ENCODE results near the gene OAS2.

The OAS2 gene

DNA sequence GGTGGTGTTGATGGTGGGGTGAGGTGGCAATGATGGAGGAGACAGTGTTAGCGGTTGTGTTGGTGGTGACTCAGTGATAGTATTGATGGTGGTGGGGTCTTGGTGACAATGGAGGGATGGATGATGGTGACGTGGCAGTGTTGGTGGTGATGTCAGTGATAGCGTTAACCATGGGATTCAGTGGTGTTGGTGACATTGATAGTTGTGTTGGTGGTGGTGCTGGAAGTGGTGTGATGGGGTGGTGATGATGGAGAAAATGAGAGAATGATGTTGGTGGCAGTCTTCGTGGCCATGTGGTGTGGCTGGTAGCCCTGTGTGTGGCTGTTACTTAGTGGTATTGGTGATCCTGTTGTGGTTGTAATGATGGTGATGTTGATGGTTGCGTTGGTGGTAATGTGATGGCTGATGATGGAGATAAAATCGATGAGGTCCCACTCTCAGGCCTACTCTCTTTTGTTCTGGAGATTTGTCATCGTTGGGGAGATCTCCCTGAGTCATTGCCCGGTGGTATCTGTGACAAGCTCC lies 80.8 kb downstream of the OAS2 start:
- no peak for DNase-seq (ENCODE audit: low spot score)

- no peak for DNase-seq (ENCODE audit: low spot score)
Measured at GRCh38 chr12:113060336-113060960, 82.1 kb downstream of the OAS2 start.

DNA sequence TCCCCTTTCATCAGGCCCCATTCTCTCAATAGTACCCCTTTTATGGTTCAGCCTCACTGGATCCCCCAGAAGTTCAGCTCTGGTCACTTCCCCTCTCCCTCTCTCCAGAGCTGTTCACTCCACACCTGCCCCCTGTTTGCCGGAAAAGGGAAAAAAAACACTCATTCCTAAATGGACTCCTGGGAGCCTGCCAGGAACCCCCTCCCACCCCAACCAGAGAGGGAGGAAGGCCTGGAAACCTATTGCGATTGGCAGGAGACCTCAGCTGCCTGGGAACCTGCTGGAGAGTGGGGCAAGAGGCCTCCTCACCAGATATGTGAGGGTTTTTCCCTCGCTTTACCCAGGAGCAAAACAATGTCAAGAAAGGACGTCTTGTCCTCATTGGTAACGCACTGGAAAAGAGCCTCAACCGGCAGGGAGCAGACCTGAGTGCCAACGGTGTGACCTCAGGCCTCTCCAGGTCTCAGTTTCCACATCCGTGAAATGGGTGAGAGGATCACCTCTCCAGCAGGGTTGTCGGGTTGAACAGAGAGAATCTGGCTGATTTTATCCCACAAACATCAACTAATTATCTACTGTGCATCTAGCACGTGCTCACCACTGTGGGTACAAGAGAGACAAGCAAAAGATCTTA lies 82.9 kb downstream of the OAS2 start:
- DNase-seq (ENCODE audit: low spot score) = no peak
